ENCODE results near the gene PDLIM1.
A peak's percentile ranks its signal among the peaks of the same experiment; 100 is the strongest.
"Not testable (repeated sequence)": the region's sequence is repeated elsewhere in the genome, so short reads cannot be mapped to it uniquely, and the experiment has no call there.

The PDLIM1 gene

DNA sequence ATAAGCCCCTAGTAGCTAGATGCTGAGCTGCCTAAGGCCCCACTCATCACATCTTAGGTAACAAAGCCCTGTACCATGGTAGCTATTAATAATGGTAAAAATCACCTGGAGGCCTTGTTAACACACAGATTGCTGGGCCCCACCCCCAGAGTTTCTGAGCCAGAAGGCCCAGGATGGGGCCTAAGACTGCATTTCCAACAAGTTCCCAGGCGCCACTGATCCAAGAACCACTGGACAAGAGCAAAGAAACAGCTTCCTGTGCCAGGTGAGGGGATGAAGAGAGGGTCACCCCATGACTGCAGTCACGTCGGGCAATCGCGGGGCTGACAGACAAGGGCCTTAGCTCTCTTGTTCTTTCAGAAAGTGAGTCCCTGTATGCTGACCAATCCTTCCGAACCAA lies 50.0 kb downstream of the PDLIM1 start:
- DNase-seq (ENCODE audit: low read depth) = no peak

DNA sequence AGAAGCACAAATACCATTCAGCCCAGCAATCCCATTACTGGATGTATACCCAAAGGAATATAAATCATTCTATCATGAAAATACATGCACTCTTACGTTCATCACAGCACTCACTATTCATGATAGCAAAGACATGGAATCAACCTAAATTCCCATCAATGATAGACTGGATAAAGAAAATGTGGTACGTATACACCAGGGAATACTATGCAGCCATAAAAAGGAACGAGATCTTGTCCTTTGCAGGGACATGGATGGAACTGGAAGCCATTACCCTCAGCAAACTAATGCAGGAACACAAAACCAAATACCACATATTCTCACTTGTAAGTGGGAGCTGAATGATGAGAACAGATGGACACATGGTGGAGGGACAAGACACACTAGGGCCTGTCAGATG lies 50.7 kb downstream of the PDLIM1 start:
- not testable (repeated sequence) for DNase-seq (ENCODE audit: low read depth)

DNA sequence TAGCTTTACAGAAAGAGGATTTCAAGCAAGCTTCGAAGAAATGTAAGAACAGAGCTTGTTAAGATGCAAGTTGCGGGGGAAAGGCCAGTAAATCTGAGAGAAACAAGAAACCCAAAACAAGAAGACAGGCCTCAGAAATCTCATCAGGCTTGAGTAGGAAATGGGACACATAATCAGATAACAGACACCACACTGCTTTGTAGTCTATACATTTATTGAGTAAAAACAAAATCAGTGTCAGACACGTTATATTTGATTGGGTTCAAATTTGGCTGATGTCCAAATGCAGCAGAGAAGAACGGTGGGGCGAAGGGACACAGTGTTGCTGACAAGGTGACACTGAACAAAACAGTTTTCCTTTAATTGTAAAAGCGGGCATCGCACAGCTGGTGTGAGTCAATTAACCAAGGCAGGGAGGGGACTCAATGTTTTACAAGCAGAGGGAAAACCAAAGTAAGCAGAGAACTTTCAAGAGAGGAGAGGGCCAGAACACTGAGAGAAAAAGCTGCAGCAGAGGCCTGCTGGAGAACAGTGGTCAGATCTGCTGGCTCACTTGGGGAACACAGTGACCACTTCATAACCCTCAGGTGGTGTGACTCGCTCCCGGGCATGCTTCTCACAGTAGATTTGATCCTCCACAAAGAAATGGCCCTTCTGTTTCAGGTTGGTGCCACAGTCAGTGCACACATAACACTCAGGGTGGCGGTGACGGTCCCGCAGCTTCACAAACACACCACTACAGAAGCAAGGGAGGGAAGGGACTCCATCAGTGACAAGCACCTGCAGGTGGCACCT lies 53.2 kb downstream of the PDLIM1 start:
- no peak for DNase-seq (ENCODE audit: low read depth)

DNA sequence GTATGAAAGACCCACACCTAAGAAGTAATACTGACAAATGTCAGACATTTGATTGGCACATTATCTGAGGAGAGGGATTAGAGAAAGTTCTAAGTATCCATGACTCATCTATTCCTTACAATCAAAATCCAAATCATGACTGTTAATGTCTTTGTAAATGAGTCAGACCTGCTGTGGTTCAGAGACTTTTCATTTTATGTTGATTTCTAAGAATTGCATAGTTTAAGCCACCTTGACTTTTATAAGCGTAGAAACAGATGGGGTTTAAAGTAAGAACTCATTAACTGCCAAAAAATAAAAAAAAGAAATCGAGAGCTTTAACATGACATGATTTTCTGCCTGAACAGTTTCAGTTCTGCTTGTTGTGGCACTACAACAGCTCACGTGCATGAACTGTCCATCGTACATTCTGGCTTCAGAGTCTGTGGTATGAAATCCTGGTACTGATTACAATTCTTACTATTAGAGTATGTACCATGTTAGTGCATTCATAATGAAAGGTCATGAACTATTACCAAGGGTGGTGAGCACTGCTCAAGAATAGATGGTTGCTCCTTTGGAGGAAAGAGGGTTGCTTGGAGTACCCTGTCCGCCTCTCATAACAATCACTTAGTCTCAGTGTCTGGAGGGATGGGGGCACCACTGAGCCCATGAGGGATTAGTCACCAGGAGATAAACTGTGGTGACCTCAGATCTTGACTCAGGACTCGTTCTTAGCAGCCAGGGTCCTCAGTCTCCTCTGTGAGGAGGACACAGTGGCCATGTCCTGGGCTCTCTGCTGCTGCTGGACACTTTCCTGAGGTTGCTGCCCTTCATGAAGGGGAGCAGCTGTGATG lies 54.5 kb downstream of the PDLIM1 start:
- no peak for DNase-seq (ENCODE audit: low read depth)

DNA sequence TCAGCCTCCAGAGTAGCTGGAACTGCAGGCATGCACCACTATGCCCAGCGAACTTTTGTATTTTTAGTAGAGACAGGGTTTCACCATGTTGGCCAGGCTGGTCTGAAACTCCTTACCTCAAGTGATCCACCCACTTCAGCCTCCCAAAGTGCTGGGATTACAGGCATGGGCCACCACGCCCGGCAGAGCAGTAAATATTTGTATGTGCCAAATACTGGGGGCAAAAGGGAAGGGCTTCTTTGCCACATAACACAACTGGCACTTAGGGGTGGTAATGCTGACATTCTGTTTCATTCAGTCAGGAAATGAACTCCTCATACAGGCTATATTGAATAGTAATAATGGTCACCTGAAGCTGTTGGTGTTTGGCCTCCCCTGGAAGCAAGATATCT lies 55.1 kb downstream of the PDLIM1 start:
- DNase-seq (ENCODE audit: low read depth) = no peak

DNA sequence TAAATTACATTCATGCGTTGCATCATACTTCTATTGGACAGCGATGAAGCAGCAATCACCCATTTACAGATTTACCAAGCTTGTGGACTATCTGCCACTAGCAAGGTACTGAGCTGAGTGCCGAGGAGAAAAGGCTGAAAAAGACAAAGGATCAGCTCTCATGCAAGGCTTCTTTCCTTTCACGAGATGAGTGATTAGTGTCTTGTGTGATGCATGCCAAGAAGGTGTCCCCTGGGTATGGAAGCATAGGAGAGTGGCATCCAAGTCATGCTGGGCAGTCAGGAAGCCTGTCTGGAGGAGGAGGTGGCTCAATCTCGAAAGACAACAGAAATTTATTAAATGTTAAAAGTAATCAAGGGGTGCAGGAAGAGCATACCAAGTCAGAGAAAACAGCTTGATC lies 55.9 kb downstream of the PDLIM1 start:
- DNase-seq (ENCODE audit: low read depth) = no peak

DNA sequence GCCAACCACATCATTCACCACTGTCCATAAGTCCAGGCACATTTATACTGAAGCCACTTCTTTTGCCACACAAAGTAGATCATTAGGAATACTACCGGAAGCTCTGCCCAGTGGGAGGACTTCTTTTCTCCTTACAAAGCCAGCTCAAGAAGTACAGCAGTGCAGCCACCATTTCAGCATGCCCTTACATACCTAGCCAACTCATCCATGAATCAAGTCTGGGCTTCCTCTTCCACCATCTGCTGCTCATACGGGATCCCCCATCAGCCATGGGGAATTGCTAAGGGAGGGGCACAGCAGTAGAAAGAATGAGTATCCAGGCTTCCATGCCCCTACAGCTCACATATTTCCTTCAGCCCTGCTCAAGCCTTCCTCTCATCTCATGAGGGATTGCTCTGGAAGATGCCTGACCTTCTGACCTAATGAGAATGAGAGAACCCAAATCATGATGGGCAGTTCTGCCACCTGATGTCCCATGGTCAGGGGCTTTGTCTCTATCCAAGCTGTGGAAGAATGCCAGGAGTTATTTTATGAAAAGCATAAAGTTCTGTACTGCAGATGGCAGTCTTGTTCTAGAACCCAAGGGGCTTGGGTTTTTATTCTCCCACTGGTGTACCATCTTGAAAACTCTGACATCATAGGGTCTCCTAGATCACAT lies 57.3 kb downstream of the PDLIM1 start:
- no peak for DNase-seq (ENCODE audit: low read depth)

DNA sequence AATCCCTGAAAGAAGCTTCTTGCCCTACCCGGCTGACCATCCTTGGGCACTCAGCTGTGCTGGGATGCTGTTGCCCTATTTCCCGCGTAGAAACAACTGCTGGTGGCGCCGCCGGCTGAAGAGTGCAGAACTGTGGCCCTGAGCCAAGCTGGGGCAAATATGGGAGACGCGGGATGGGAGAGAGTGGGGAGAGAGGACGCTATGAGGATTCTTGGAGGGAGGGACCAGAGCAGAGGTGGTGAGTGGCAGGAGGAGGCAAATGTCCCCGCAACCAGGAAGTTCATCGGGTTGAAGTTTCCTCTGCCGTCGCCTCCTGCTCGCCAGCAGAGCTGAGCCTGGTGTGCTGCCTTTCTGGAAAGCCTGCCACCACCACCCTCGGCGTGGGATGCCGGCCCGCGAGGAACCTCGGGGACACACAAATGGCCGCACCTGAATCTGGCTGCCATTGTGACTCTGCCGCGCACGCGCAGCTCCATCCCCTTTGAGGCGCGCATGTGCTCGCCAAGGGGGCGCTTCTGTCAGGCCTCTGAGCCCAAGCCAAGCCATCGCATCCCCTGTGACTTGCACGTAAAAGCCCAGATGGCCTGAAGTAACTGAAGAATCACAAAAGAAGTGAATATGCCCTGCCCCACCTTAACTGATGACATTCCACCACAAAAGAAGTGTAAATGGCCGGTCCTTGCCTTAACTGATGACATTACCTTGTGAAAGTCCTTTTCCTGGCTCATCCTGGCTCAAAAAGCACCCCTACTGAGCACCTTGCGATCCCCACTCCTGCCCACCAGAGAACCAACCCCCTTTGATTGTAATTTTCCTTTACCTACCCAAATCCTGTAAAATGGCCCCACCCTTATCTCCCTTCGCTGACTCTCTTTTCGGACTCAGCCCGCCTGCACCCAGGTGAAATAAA lies 59.9 kb downstream of the PDLIM1 start:
- peak; percentile 16 for DNase-seq (ENCODE audit: low read depth)

DNA sequence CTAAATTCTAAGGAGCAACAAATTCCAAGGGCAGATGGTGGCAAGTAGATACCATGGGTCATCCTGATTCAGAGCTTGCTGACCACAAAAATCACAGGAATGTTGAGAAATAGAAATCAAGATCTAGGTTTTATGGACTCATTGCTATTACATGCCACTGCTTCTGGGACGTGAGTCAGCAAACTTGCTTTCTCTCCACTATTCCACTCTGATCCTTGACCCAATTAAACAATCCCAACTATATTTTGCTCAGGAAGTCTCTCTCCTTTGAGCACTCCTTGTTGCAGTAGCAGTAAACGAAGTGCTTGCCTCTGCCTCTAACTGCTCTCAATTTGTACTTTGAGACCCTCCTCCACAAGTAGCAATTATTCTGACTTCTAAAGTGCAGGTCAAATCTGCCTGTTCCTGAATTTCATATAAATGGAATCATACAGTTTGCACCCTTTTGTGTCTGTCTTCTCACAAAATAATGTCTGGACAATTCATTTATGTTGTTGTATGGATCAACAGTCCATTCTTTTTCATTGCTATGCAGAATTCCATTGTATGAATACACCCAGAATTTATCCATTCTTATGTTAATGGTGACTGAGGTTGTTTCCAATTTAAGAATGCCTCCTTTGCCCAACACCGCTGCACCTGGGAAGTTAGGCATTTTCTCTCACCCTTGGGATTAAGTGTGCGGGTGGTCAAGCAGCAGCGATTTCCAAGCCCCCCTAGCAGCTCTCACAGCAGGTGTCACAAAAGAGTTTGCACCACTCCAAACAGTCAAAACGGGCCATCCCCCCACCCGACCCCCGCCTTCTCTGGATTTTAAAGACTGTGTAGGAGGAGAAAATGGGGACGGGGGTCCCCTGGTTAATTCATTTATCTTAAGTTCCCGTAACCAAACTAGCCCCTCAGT lies 60.8 kb downstream of the PDLIM1 start:
- DNase-seq (ENCODE audit: low read depth) = no peak

DNA sequence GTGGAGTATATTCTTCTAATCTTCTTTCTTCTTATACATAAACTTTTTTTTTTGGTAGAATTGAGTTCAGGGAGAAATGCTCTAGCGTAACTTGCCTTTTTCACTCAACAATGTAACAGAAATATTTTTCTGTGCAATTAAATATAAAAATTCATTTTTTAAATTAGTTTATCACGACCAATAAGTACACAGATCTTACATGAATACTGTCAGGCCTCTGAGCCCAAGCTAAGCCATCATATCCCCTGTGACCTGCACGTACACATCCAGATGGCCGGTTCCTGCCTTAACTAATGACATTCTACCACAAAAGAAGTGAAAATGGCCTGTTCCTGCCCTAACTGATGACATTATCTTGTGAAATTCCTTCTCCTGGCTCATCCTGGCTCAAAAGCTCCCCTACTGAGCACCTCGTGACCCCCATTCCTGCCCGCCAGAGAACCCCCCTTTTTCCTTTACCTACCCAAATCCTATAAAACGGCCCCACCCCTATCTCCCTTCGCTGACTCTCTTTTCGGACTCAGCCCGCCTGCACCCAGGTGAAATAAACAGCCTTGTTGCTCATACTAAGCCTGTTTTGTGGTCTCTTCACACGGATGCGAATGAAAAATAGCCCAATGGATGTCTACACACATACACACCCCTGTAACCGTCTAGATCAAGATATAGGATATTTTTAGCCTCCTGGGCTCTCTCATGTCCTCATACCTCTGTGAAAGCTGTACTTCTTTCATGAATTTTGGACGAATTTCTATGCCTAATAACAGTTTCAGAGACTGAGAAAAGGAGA lies 61.7 kb downstream of the PDLIM1 start:
- DNase-seq (ENCODE audit: low read depth) = not testable (repeated sequence)

DNA sequence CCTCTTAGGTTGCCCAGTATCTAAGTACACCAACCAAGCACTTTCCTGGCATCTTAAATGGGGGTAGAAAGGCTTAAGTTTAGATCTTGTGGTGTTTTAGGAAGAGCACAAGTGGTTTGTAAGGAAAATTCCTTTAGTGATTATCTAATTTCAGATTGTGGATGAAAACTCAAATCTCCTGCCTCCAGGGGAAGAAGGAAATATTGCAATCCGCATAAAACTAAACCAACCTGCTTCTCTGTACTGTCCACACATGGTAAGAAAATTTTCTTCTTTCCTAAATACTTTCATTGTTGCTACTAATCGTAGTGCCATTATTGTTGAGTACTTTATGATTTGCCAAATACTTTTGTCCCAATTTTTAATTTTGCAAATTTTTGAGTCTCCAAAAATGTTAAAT lies 65.7 kb downstream of the PDLIM1 start:
- DNase-seq (ENCODE audit: low read depth) = no peak

DNA sequence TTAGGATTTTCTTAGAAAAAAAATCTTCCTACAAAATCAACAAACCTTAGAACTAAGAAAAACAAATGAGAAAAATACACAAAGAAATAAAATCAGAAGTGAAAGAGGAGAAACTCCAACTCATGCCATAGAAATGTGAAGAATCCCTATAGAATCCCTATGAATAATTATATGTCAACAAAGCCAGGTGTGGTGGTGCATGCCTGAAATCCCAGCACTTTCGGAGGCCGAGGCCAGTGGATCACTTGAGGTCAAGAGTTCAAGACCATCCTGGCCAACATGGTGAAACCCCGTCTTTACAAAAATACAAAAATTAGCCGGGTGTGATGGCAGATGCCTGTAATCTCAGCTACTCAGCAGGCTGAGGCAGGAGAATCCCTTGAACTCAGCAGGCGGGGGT lies 69.7 kb downstream of the PDLIM1 start:
- no peak for DNase-seq (ENCODE audit: low read depth)

DNA sequence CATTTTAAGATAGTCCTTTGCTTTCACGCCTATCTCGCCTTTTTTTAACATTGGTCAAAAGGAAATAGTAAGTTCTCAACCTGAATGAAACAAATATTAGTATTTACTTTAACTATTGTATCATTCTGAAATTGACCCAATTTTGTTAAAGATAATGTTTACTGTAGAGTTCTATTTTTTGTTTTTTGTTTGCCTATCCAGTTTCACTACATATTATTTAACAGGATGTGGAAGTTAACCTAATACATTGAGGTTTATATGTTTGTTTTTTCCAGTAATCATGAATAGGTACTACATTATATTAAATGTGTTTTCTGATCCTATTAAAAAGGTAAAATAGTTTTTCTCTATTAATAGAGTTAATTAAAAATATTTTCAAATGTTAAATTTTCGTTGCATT lies 70.3 kb downstream of the PDLIM1 start:
- DNase-seq (ENCODE audit: low read depth) = no peak

DNA sequence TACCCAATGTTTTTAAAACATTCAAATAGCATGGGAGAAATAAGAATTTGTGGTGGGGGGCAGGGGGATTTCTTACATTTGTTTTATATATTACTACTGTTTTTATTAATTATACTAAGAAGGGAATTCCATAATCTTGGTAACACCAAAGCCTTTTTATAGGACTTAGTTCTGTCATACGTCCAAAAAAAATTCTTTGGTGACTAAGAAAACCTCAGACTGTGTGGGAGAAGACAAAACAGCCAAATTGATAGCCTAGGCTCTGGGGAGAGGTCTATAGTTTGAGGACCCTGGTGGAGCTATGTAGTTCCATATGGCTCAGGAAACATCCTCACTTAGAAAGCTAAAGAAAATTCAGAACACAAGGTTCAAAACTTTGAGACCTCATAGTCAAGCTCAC lies 73.3 kb downstream of the PDLIM1 start:
- DNase-seq (ENCODE audit: low read depth) = no peak

DNA sequence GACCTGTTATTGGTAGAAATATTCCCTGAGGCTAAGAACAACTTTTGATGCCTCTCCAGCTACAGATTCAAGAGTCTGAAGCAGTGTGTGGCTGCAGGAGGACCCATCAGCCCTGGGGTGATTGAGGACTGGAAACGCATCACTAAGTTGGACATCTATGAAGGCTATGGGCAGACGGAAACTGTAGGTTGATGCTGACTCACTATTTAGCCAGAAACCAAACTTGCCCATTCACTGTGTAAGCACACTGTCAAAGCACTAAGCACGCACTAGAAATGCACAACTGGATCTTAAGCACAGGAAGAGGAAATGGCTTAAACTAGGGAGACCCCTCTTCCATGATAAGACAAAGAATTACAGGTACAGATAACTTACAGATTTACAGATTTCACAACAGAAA lies 76.0 kb downstream of the PDLIM1 start:
- no peak for DNase-seq (ENCODE audit: low read depth)

DNA sequence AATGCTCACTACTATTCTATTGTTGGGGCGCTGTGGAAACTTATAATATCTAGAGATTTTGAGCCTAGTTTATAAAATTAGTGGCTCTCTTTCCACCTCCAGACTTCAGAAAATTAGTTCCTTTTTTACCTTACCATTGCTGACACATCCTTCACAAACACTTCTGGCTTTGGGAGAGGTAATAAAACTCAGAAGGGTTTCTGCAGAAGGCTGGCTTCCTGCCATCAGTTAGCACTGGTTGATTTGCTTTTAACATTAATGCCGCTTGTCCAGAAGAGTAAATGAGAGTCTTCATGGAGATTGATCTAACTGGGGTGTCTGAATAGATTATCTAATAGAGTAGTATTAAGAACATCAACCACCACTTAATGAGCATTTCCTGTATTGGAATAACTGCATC lies 76.4 kb downstream of the PDLIM1 start:
- no peak for DNase-seq (ENCODE audit: low read depth)

DNA sequence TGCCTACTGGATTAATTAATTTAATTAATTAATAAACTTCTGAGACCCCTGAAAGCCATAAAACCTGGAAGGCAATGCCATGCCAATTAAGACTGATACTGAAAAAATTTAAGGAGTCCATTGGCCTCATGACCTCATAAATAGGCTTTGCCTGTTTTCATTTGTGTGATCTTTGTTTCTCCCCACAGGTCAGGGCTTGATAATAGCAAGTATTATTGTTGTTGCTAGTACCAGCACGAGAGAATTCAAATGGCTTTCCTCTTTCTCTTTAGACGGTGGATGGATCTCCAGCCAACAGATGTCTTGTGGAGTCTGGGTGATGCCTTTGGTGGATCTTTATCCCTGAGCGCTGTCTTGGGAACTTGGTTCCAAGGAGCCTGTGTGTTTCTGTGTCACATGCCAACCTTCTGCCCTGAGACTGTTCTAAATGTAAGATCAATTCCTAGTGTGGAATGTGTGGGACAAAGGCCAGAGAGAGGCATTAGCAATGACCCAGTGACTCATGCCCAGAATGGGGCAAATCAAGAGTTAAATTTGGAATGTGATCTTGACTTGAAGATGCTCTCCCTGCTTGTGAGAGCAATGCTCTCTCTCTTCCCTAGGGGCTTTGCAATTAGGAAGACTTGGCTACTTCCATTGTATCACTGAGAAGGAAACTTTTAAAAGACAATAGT lies 79.1 kb downstream of the PDLIM1 start:
- DNase-seq (ENCODE audit: low read depth) = no peak

DNA sequence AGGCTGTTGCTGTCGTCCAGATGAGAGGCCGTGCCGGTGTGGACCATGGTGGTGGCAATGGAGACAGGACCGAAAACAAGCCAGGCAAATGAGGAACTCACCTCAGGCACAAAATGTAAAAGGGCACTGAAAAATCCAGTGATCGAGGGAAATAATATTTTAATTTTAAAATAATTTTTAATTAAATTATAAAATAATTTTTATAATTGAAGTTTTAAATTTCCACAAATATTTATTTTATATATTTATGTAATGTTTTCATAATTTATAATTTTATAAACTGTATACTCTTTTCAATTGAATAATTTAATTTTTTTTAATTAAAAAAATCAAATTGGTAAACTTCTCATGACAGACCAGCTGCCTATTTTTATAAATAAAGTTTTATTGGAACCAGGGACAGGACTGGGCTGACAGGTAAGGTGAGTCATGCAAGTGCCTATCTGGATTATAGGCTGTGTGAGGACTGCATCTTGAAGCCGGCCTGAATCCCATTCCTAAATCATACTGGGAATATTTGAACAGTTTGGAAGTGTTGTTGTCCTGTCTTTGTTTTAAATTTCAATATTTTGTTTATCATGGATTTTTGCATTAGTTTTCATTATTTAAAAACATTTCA lies 81.2 kb downstream of the PDLIM1 start:
- no peak for DNase-seq (ENCODE audit: low read depth)

Data from T follicular helper cell (primary cell).